Neural cell (in vitro differentiated cells): Measurements from ENCODE around the gene SIX3. TPM values are rescaled to one million over a fixed set of nuclear protein-coding genes. Genes with fewer than 3 reads are reported as not detected.

Source experiments
- H2AFZ ChIP-seq: fragments of 200-600, 300-800 bp; sonication (generic), shearing (Covaris generic); 2 replicates; pipeline ENCODE4 v1.6.0; 2014; ENCODE audit warnings: low read depth, mild to moderate bottlenecking, antibody characterized with exemption, low read length, moderate library complexity
- H3F3A ChIP-seq: fragments of 200-600 bp; shearing (Covaris generic); 2 replicates; pipeline ENCODE4 v1.6.1; 2016; ENCODE audit warnings: mild to moderate bottlenecking, moderate library complexity, mixed read lengths, antibody characterized with exemption, low read length; ENCODE audit not compliant: insufficient read depth, poor library complexity, severe bottlenecking
- H3K27ac ChIP-seq: fragments of 200-600, 300-800 bp; sonication (generic), shearing (Covaris generic); 2 replicates; pipeline ENCODE4 v1.5.1; 2014; ENCODE audit warnings: mild to moderate bottlenecking, low read length, moderate library complexity
- H3K27me3 ChIP-seq: fragments of 300-800, 200-600 bp; sonication (generic), shearing (Covaris generic); 2 replicates; pipeline ENCODE4 v1.6.0; 2014; ENCODE audit warnings: mild to moderate bottlenecking, low read depth, low read length, moderate library complexity; ENCODE audit not compliant: insufficient read depth
- H3K36me3 ChIP-seq: fragments of 300-800, 200-600 bp; sonication (generic), shearing (Covaris generic); 2 replicates; pipeline ENCODE4 v1.5.1; 2014; ENCODE audit warnings: mild to moderate bottlenecking, antibody characterized with exemption, low read length, moderate library complexity; ENCODE audit not compliant: insufficient read depth
- H3K4me2 ChIP-seq: fragments of 300-800, 200-600 bp; sonication (generic), shearing (Covaris generic); 2 replicates; pipeline ENCODE4 v1.6.0; 2014; ENCODE audit warnings: mild to moderate bottlenecking, low read length
- H3K4me3 ChIP-seq: fragments of 300-800, 200-600 bp; sonication (generic), shearing (Covaris generic); 2 replicates; pipeline ENCODE4 v1.5.1; 2014; ENCODE audit warnings: mild to moderate bottlenecking, low read length, moderate library complexity
- H3K79me2 ChIP-seq: fragments of 200-600 bp; shearing (Covaris generic); replicated peaks from 2 replicates; pipeline ENCODE4 v1.6.0; 2014; ENCODE audit warnings: mild to moderate bottlenecking, low read length, moderate library complexity; ENCODE audit not compliant: insufficient read depth
- H3K9ac ChIP-seq: fragments of 300-800, 200-600 bp; sonication (generic), shearing (Covaris generic); 2 replicates; pipeline ENCODE4 v1.6.1; 2016; ENCODE audit warnings: mild to moderate bottlenecking, low read length, mixed read lengths
- H3K9me2 ChIP-seq: fragments of 200-600 bp; shearing (Covaris generic); 2 replicates; pipeline ENCODE4 v1.6.1; 2016; ENCODE audit warnings: mild to moderate bottlenecking, low read length, mixed read lengths; ENCODE audit not compliant: insufficient read depth
- H3K9me3 ChIP-seq: fragments of 200-600, 300-800 bp; sonication (generic), shearing (Covaris generic); 2 replicates; pipeline ENCODE4 v1.6.1; 2016; ENCODE audit warnings: mild to moderate bottlenecking, mixed run types, low read length, moderate library complexity, mixed read lengths
- H4K20me1 ChIP-seq: fragments of 200-600 bp; shearing (Covaris generic); 2 replicates; pipeline ENCODE4 v1.6.1; 2016; ENCODE audit warnings: mild to moderate bottlenecking, mixed run types; ENCODE audit not compliant: insufficient read depth
- EP300 ChIP-seq: fragments of 450-650 bp; conservative IDR thresholded peaks from 2 replicates; pipeline ENCODE4 v1.6.1; 2014; ENCODE audit warnings: antibody characterized with exemption, mild to moderate bottlenecking, moderate library complexity; ENCODE audit not compliant: poor library complexity, severe bottlenecking
- EZH2 ChIP-seq: fragments of 200-600, 300-800 bp; shearing (Covaris generic), sonication (generic); IDR thresholded peaks from 2 replicates; pipeline ENCODE4 v1.6.1; 2014; ENCODE audit warnings: antibody characterized with exemption, low read length, borderline replicate concordance, mild to moderate bottlenecking; ENCODE audit not compliant: insufficient read depth, poor library complexity, severe bottlenecking
- MXI1 ChIP-seq: fragments of 450-650 bp; conservative IDR thresholded peaks from 2 replicates; pipeline ENCODE4 v1.6.1; 2014; ENCODE audit warnings: antibody characterized with exemption, mild to moderate bottlenecking; ENCODE audit not compliant: poor library complexity, severe bottlenecking
- POLR2AphosphoS5 ChIP-seq: IDR thresholded peaks from 2 replicates; pipeline ENCODE4 v1.6.1; 2012
- RAD21 ChIP-seq: fragments of 450-650 bp; conservative IDR thresholded peaks from 2 replicates; pipeline ENCODE4 v1.6.1; 2014; ENCODE audit warnings: antibody characterized with exemption, mild to moderate bottlenecking, moderate library complexity
- SMC3 ChIP-seq: fragments of 450-650 bp; conservative IDR thresholded peaks from 2 replicates; pipeline ENCODE4 v1.6.1; 2014; ENCODE audit warnings: antibody characterized with exemption, mild to moderate bottlenecking, moderate library complexity; ENCODE audit not compliant: poor library complexity
- TAF1 ChIP-seq: IDR thresholded peaks from 2 replicates; pipeline ENCODE4 v1.6.1; 2012; ENCODE audit warnings: low read depth
- polyA plus RNA-seq: library from polyadenylated mRNA; depleted of rRNA; stranded (reverse); fragments of >200 nt; gene quantifications from 2 replicates; pipeline ENCODE4 v1.2.3, GENCODE V29; 2014
- TF ChIP-seq, protein P1 (sequence below): IDR thresholded peaks from 2 replicates; pipeline ENCODE4 v1.6.1; 2012; ENCODE audit warnings: borderline replicate concordance
- TF ChIP-seq, protein P2 (sequence below): fragments of 450-650 bp; IDR thresholded peaks from 2 replicates; pipeline ENCODE4 v1.5.1; 2014; ENCODE audit warnings: antibody characterized with exemption, mild to moderate bottlenecking, moderate library complexity; ENCODE audit not compliant: poor library complexity, severe bottlenecking

Gene SIX3
- polyA plus RNA-seq, 1 donor from 2014 or later, result 8.7 TPM

DNA sequence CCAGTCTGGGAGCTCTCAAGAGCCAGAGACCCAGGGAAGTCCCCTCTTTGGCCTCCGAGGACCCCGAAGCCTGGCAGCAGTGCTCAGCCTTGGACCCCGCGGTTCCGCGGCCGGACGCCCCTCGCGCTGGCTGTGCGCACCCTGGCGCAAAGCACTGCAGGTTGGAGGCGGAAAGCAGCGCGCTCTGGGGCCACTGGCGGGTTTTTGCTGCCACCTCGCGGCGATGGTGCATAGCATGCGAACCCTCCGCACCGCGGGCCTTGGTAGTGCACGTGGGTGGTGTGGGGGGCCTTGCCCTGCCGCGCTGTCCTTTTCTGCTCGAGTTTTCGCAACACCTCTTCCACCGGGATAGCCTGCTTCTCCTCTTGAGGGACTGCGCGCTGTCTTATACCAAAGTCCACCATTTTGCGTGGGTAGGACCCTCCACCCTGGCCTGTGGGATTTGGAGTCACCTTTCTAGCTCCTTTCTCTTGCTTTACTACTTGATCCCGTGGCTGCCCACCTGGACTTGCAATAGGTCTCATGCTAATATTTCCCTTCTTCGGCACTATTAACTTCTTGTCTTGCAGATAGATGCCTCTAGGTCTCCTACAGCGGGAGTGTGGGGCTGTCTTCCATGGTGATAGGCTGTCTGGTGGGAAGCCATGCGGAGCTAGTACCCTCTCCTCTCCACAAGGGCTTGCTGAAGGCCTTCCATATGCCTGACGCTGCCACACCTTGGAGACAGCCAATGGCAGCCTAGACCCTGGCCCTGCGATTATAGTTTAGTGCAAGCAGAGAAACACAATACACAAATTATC, 14.3 kb downstream of the SIX3 start:
- Histone ChIP-seq H3K9ac (no peak overlapping the region), H3F3A (no peaks in the 10 kb centered on the region), H3K79me2 (peaks cover 7% of the 10 kb centered on the region), H4K20me1 (no peaks in the 10 kb centered on the region), H3K27me3 (peaks cover 29% of the 10 kb centered on the region), H2AFZ (no peak overlapping the region), H3K36me3 (no peaks in the 10 kb centered on the region), H3K4me3 (peak overlapping the region; percentile 54), H3K9me2 (no peaks in the 10 kb centered on the region), H3K27ac (no peak overlapping the region), H3K4me2 (peak overlapping the region; percentile 9), H3K9me3 (no peaks in the 10 kb centered on the region)
- TF ChIP-seq RAD21 (peak; percentile 98), SMC3 (peak; percentile 99), MXI1 (peak; percentile 52), TAF1 (no peak), EP300 (peak; percentile 10), POLR2AphosphoS5 (no peak), EZH2 (no peak)
- TF ChIP-seq, protein P1, sequence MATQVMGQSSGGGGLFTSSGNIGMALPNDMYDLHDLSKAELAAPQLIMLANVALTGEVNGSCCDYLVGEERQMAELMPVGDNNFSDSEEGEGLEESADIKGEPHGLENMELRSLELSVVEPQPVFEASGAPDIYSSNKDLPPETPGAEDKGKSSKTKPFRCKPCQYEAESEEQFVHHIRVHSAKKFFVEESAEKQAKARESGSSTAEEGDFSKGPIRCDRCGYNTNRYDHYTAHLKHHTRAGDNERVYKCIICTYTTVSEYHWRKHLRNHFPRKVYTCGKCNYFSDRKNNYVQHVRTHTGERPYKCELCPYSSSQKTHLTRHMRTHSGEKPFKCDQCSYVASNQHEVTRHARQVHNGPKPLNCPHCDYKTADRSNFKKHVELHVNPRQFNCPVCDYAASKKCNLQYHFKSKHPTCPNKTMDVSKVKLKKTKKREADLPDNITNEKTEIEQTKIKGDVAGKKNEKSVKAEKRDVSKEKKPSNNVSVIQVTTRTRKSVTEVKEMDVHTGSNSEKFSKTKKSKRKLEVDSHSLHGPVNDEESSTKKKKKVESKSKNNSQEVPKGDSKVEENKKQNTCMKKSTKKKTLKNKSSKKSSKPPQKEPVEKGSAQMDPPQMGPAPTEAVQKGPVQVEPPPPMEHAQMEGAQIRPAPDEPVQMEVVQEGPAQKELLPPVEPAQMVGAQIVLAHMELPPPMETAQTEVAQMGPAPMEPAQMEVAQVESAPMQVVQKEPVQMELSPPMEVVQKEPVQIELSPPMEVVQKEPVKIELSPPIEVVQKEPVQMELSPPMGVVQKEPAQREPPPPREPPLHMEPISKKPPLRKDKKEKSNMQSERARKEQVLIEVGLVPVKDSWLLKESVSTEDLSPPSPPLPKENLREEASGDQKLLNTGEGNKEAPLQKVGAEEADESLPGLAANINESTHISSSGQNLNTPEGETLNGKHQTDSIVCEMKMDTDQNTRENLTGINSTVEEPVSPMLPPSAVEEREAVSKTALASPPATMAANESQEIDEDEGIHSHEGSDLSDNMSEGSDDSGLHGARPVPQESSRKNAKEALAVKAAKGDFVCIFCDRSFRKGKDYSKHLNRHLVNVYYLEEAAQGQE, result no peak
- TF ChIP-seq, protein P2, sequence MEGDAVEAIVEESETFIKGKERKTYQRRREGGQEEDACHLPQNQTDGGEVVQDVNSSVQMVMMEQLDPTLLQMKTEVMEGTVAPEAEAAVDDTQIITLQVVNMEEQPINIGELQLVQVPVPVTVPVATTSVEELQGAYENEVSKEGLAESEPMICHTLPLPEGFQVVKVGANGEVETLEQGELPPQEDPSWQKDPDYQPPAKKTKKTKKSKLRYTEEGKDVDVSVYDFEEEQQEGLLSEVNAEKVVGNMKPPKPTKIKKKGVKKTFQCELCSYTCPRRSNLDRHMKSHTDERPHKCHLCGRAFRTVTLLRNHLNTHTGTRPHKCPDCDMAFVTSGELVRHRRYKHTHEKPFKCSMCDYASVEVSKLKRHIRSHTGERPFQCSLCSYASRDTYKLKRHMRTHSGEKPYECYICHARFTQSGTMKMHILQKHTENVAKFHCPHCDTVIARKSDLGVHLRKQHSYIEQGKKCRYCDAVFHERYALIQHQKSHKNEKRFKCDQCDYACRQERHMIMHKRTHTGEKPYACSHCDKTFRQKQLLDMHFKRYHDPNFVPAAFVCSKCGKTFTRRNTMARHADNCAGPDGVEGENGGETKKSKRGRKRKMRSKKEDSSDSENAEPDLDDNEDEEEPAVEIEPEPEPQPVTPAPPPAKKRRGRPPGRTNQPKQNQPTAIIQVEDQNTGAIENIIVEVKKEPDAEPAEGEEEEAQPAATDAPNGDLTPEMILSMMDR, result peak; percentile 98

DNA sequence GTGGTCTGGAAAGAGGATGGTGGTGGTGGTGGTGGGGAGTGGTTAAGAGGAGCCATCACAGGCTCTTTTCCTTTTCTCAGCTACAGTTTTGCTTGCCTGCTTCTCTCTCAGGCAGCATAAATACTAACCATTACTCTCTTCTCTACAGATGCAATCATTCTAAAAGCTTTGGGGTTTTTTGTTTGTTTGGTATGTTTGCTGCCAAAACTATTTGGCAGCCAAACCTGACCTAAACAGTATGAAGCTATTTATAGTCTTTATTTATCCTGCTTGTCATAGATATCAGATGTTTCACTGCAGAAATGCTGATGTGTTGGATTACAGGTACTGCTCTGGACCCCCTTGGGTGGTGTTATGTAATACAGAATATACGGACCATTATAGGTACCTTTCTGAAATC, 15.3 kb downstream of the SIX3 start:
- H3F3A ChIP-seq, result no peaks in the 10 kb centered on the region

More for the DNA sequence above, 15.3 kb downstream of the SIX3 start:
- Histone ChIP-seq H3K4me2 (no peak overlapping the region), H3K9me3 (no peaks in the 10 kb centered on the region), H3K9me2 (no peaks in the 10 kb centered on the region), H3K36me3 (no peaks in the 10 kb centered on the region), H3K4me3 (no peak overlapping the region), H3K27me3 (peaks cover 21% of the 10 kb centered on the region), H4K20me1 (no peaks in the 10 kb centered on the region), H3K27ac (no peak overlapping the region), H3K79me2 (peaks cover 2% of the 10 kb centered on the region), H2AFZ (no peak overlapping the region), H3K9ac (no peak overlapping the region)
- TF ChIP-seq, protein P1, result no peak
- TF ChIP-seq POLR2AphosphoS5, result no peak
- TF ChIP-seq TAF1, result no peak
- TF ChIP-seq EZH2, result no peak
- TF ChIP-seq EP300, result no peak
- no peak for TF ChIP-seq RAD21
- TF ChIP-seq, protein P2, result no peak
- TF ChIP-seq MXI1, result no peak
- no peak for TF ChIP-seq SMC3
